Osteoblast (primary cell): ENCODE results near the gene TALDO1. TPM values are rescaled to one million over a fixed set of nuclear protein-coding genes. Genes with fewer than 3 reads are reported as not detected.

Source experiments
- DNase-seq: peaks from one replicate; pipeline ENCODE4 v3.0.0; 2011; ENCODE audit warnings: low spot score, mixed read lengths; ENCODE audit not compliant: insufficient read length; ENCODE audit errors: missing footprints
- H2AFZ ChIP-seq: 2 replicates; pipeline ENCODE4 v1.6.0; 2011; ENCODE audit warnings: mild to moderate bottlenecking, low read length
- H3K27ac ChIP-seq: 2 replicates; pipeline ENCODE4 v1.5.1; 2011; ENCODE audit warnings: mild to moderate bottlenecking, low read depth, low read length, moderate library complexity
- H3K27me3 ChIP-seq: 2 replicates; pipeline ENCODE4 v1.6.0; 2012; ENCODE audit warnings: mild to moderate bottlenecking, control low read depth, inconsistent platforms, low read length, moderate library complexity; ENCODE audit not compliant: insufficient read depth
- H3K36me3 ChIP-seq: 2 replicates; pipeline ENCODE4 v1.5.1; 2011; ENCODE audit warnings: mild to moderate bottlenecking, low read length, control low read depth, moderate library complexity; ENCODE audit not compliant: insufficient read depth
- H3K4me1 ChIP-seq: 2 replicates; pipeline ENCODE4 v1.5.1; 2011; ENCODE audit warnings: mild to moderate bottlenecking, low read length, control low read depth, moderate library complexity; ENCODE audit not compliant: insufficient read depth
- H3K4me2 ChIP-seq: 2 replicates; pipeline ENCODE4 v1.6.0; 2011; ENCODE audit warnings: mild to moderate bottlenecking, low read length; ENCODE audit not compliant: insufficient read depth
- H3K4me3 ChIP-seq: fragments of 200-600 bp; sonication (generic); 3 replicates; pipeline ENCODE4 v1.5.1; 2012; ENCODE audit warnings: mild to moderate bottlenecking, low read length, inconsistent platforms; ENCODE audit not compliant: insufficient read depth
- H3K79me2 ChIP-seq: 2 replicates; pipeline ENCODE4 v1.6.0; 2012; ENCODE audit warnings: mild to moderate bottlenecking, low read length, control low read depth, inconsistent platforms; ENCODE audit not compliant: insufficient read depth
- H3K9me3 ChIP-seq: 2 replicates; pipeline ENCODE4 v1.5.1; 2011; ENCODE audit warnings: low read depth, low read length, control low read depth
- H4K20me1 ChIP-seq: 2 replicates; pipeline ENCODE4 v1.6.0; 2012; ENCODE audit warnings: mild to moderate bottlenecking, low read length, control low read depth; ENCODE audit not compliant: insufficient read depth
- total RNA-seq: library from RNA; depleted of rRNA; stranded (reverse); fragments of >200 nt; gene quantifications from 2 replicates; pipeline ENCODE4 v1.2.3, GENCODE V29; 2012
- TF ChIP-seq, protein P1 (sequence below): IDR thresholded peaks from 2 replicates; pipeline ENCODE4 v1.5.1; 2011; ENCODE audit warnings: mild to moderate bottlenecking, low read depth, low read length, moderate library complexity; ENCODE audit errors: extremely low read depth

Gene TALDO1
- total RNA-seq, 1 donor, result 204 TPM

DNA sequence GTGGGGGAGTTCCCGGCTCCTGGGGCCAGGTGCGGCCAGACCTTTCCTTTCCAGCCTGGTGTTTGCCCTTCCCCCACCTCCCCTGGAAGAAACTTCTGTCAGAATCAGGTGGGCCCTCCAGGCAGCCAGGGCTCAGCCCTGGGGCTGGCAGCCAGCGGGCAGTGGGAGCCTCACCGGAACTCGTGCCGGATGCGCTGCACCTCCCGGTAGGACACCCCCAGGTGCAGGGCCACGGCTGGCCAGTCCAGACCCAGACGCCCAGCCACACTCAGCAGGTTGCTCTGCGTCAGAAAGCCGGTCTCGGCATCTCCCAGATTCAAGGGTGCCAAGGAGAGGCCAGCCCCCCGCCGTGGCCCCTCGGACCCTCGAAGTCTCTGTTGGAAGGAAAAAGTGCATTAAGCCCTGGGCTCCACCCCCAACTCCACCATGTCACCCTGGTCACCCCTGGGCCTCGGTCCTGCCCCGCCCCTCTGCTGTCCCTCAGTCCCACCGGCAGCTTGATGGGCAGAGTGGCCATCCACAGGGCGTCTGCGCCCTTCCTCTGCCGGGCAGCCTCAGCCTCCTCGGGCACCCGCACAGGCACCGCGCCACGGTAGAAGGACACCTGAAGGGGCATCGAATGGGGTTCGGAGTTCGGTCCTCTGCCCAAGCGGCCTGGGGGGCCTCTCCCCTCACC, 52.5 kb downstream of the TALDO1 start:
- Histone ChIP-seq H3K79me2 (peaks cover 18% of the 10 kb centered on the region), H2AFZ (no peak overlapping the region), H4K20me1 (peaks cover 2% of the 10 kb centered on the region), H3K4me3 (no peak overlapping the region), H3K4me2 (no peak overlapping the region), H3K27me3 (no peaks in the 10 kb centered on the region), H3K36me3 (peaks cover 23% of the 10 kb centered on the region), H3K9me3 (no peaks in the 10 kb centered on the region), H3K4me1 (peaks cover 31% of the 10 kb centered on the region), H3K27ac (no peak overlapping the region)
- DNase-seq, result no peak
- TF ChIP-seq, protein P1, sequence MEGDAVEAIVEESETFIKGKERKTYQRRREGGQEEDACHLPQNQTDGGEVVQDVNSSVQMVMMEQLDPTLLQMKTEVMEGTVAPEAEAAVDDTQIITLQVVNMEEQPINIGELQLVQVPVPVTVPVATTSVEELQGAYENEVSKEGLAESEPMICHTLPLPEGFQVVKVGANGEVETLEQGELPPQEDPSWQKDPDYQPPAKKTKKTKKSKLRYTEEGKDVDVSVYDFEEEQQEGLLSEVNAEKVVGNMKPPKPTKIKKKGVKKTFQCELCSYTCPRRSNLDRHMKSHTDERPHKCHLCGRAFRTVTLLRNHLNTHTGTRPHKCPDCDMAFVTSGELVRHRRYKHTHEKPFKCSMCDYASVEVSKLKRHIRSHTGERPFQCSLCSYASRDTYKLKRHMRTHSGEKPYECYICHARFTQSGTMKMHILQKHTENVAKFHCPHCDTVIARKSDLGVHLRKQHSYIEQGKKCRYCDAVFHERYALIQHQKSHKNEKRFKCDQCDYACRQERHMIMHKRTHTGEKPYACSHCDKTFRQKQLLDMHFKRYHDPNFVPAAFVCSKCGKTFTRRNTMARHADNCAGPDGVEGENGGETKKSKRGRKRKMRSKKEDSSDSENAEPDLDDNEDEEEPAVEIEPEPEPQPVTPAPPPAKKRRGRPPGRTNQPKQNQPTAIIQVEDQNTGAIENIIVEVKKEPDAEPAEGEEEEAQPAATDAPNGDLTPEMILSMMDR, result no peak

GRCh38 chr11:800473-800872, 53.2 kb downstream of the TALDO1 start:
- no peak for DNase-seq
- no peak overlapping the region for H2AFZ ChIP-seq
- no peak overlapping the region for H3K4me2 ChIP-seq
- TF ChIP-seq, protein P1, result no peak
- H3K9me3 ChIP-seq, result no peaks in the 10 kb centered on the region
- peaks cover 2% of the 10 kb centered on the region for H4K20me1 ChIP-seq
- H3K27ac ChIP-seq, result no peak overlapping the region
- peaks cover 30% of the 10 kb centered on the region for H3K4me1 ChIP-seq
- peaks cover 18% of the 10 kb centered on the region for H3K79me2 ChIP-seq
- no peaks in the 10 kb centered on the region for H3K27me3 ChIP-seq
- no peak overlapping the region for H3K4me3 ChIP-seq
- H3K36me3 ChIP-seq, result peaks cover 23% of the 10 kb centered on the region

DNA sequence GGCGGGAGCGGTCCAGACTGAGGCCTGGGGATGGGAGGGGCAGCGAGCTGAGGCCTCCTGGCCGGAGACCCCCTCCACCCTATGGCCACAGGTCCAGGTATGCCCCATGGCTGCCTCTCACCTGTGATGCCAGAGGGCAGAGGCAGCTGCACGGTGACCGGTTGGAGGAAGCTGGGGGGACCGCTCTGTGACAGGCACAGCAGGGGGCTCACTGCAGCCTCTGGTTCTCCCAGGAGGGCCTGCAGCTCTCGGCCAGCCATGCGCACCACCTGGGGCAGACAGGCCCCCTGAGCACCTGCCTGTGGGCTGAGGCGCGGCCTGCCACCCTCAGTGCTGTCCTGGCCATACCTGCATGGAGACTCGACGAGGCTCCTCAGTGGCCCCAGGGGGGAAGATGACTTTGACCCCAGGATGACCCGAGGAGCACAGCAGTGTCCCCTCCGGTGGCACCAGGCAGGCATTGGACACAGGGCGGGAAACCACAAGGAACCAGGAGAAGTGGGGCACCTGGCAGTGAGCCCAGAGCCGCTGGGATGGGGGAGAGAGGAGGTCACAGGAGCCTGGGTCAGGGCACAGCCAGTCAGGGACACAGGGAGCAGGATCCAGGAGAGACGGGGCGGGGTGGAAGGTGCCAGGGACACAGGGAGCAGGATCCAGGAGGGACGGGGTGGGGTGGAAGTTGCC, 54.0 kb downstream of the TALDO1 start:
- Histone ChIP-seq H3K27ac (no peak overlapping the region), H2AFZ (no peak overlapping the region), H3K79me2 (peaks cover 14% of the 10 kb centered on the region), H3K27me3 (no peaks in the 10 kb centered on the region), H3K4me3 (no peak overlapping the region), H3K9me3 (no peaks in the 10 kb centered on the region), H4K20me1 (peaks cover 2% of the 10 kb centered on the region), H3K4me1 (peaks cover 26% of the 10 kb centered on the region), H3K4me2 (no peak overlapping the region), H3K36me3 (peaks cover 23% of the 10 kb centered on the region)
- TF ChIP-seq, protein P1, result no peak
- DNase-seq, result no peak

DNA sequence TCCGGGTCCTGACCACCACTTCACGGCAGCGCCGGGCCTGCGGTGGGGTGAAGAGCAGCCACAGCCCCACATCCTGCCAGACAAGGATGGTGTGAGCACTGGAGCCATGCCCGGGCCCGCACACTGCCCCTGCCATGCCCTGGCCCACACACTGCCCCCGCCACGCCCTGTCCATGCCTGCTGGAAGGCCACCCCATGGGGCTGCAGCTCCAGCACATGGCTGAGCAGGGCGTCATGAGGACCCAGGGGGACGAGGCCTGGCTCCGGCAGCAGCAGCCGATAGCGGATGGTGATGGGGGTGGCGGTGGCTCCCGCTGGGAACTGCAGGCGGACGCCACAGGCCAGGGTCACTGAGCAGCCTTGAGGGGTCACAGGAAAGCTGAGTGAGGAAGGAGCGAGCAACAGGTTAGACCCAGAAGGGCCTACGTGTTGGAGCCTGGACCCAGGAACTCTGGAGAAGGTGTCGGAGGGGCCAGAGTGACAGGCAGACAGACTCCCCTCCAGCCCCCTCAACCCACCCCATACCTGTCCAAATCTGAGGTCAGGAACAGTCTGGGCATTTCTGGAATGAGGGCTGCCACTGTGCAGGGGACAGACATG, 54.9 kb downstream of the TALDO1 start:
- no peak for DNase-seq
- no peak overlapping the region for H2AFZ ChIP-seq
- H3K27ac ChIP-seq, result no peak overlapping the region
- TF ChIP-seq, protein P1, result no peak
- no peak overlapping the region for H3K4me2 ChIP-seq
- H3K36me3 ChIP-seq, result peaks cover 23% of the 10 kb centered on the region
- no peaks in the 10 kb centered on the region for H4K20me1 ChIP-seq
- H3K4me3 ChIP-seq, result no peak overlapping the region
- H3K79me2 ChIP-seq, result peaks cover 14% of the 10 kb centered on the region
- no peaks in the 10 kb centered on the region for H3K9me3 ChIP-seq
- no peaks in the 10 kb centered on the region for H3K27me3 ChIP-seq
- H3K4me1 ChIP-seq, result peaks cover 17% of the 10 kb centered on the region
